GM21825 (cell line): ENCODE data around the gene VAMP5.
"Not testable (repeated sequence)": the region's sequence is repeated elsewhere in the genome, so short reads cannot be mapped to it uniquely, and the experiment has no call there.

Experiments
- ATAC-seq: cut with Tn5 transposase; IDR thresholded peaks from one replicate; pipeline ENCODE4 v1.9.1; 2021; ENCODE audit warnings: mild to moderate bottlenecking, moderate library complexity; ENCODE audit not compliant: unreplicated experiment

VAMP5 gene

GRCh38 chr2:85600235-85600575 is 16.0 kb downstream of the VAMP5 start:
- ATAC-seq: no peak

GRCh38 chr2:85600951-85601770 is 16.9 kb downstream of the VAMP5 start:
- ATAC-seq: no peak

GRCh38 chr2:85601771-85602475 is 17.7 kb downstream of the VAMP5 start:
- ATAC-seq: peak; percentile 27

- peak; percentile 94 for ATAC-seq
Observed at GRCh38 chr2:85602476-85603234, 18.4 kb downstream of the VAMP5 start, which contains the start of gene TMEM150A. Gene TMEM150A, minus strand, starts transcription at chr2:85602698. Its CDS starts 750 bp downstream, at chr2:85601948.

GRCh38 chr2:85604133-85604444 is 19.9 kb downstream of the VAMP5 start:
- ATAC-seq: not testable (repeated sequence)

GRCh38 chr2:85604568-85605339 is 20.5 kb downstream of the VAMP5 start:
- ATAC-seq: no peak

- no peak for ATAC-seq
Observed at GRCh38 chr2:85605406-85606115, 21.3 kb downstream of the VAMP5 start.

GRCh38 chr2:85606116-85606455 is 21.9 kb downstream of the VAMP5 start:
- no peak for ATAC-seq

- no peak for ATAC-seq
Observed at GRCh38 chr2:85607268-85608215, 23.3 kb downstream of the VAMP5 start.

- no peak for ATAC-seq
Observed at GRCh38 chr2:85611217-85611704, 27.0 kb downstream of the VAMP5 start.

- peak; percentile 80 for ATAC-seq
Observed at GRCh38 chr2:85611705-85612587, 27.7 kb downstream of the VAMP5 start, which contains the start of gene C2orf68. Gene C2orf68, minus strand, starts transcription at chr2:85612066. Its CDS starts 82 bp downstream, at chr2:85611984.

- ATAC-seq: no peak
Observed at GRCh38 chr2:85613717-85614515, 29.7 kb downstream of the VAMP5 start.

- not testable (repeated sequence) for ATAC-seq
Observed at GRCh38 chr2:85614757-85615156, 30.5 kb downstream of the VAMP5 start.

- ATAC-seq: no peak
Observed at GRCh38 chr2:85615413-85615728, 31.1 kb downstream of the VAMP5 start.

- not testable (repeated sequence) for ATAC-seq
Observed at GRCh38 chr2:85617723-85618122, 33.5 kb downstream of the VAMP5 start.

- no peak for ATAC-seq
Observed at GRCh38 chr2:85619617-85620016, 35.4 kb downstream of the VAMP5 start.

GRCh38 chr2:85621338-85621737 is 37.1 kb downstream of the VAMP5 start:
- no peak for ATAC-seq
